Measurements from ENCODE around the gene SMURF2.

DNA sequence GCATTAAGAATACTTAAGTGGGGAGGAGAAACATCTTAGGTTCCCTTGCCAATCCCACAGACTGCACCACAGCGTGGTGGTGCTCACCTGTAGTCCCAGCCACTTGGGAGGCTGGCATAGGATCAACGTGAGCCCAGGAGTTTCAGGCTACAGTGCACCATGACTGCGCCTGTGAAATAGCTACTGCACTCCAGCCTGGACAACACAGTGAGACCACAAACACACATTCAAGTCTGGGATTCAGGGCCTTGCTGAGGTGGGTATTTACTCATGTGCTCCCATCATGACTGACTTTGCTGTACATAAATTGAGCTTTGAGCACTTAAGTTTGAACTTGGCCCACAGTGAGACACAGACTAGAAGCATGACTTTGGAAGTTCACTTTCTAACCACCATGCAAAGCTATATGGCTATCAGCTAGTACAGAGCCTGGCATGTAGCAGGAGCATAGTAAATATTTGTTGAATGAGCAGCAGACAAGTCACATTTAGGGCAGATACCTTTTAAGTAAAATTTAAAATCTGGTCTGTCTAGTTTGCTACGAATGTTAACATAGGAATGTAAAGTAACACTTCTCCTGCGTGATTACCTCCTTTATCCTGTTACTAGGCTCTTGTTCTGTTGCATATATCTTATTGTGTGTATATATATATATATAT, 121.9 kb downstream of the SMURF2 start:
- TF ChIP-seq CTCF (conservative IDR thresholded peaks at IDR 0.05; ENCODE audit: low read depth, low read length) (no peak), EZH2 (IDR thresholded peaks at IDR 0.05; ENCODE audit: low read length, unreplicated experiment) (no peak), EZH2phosphoT487 (IDR thresholded peaks at IDR 0.05; ENCODE audit: borderline replicate concordance, low read length) (no peak)
